ENCODE data around the gene SESN1.

SESN1 gene

DNA sequence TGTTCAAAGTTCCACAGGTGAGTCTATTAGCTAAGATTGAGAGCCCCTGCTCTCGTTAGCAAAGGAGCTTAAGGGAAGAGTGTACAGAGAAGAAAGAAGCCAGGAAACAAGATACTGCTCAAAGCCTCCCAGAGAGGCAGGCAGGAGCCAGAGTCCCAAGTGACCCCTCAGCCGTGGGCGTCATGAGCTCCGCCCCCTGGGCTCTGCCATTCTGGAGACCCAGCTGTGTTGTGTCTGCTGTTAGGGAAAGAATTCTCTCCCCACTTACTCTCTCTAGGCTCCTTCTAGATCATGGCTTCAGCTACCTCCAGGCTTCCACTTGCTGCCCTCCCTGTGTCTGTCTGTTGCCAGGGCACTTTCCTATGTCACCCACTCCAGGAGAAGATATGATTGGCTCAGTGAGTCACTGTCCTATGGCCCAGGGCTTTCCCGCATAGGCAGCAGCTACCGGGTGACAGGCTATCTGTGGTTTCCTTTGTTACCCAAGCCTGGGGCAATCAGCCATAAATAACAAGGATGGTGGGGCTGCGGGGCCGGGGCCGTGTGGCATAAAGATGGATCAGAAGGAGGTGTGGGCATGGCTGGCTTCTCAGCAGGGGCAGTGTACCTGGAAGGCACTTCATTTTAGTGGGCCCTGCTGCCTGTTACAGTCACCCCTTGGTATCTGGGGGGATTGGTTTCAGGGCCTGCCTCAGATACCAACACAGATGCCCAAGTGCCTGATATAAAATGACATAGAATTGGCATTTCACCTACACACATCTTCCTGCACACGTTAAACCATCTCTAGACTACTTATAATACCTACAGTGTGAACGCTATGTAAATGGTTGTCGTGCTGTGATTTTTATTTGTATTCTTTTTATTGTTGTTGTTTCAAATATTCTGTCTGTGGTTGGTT is 127.5 kb downstream of the SESN1 start:
- Histone ChIP-seq H3K9ac (ENCODE audit: low read depth, low read length, poor library complexity) (no peak overlapping the region), H3K14ac (ENCODE audit: low read length) (no peak overlapping the region), H4K8ac (ENCODE audit: low read depth, low read length) (no peak overlapping the region), H3K18ac (ENCODE audit: low read length) (no peak overlapping the region), H3K4me1 (ENCODE audit: control insufficient read depth in 2 of 2, insufficient read depth in 1 of 2, low read depth in 1 of 2, low read length in 2 of 2) (peaks cover 0 to 4% of the 10 kb centered on the region in 2 donors), H2BK120ac (ENCODE audit: low read depth, low read length) (no peak overlapping the region), H3K4me3 (ENCODE audit: low read length in 2 of 2) (no peak overlapping the region), H3K4ac (ENCODE audit: low read length) (no peak overlapping the region), H3K79me1 (ENCODE audit: low read depth, low read length) (no peaks in the 10 kb centered on the region), H2BK5ac (ENCODE audit: low read length) (no peak overlapping the region), H3K23ac (ENCODE audit: low read depth, low read length, poor library complexity) (no peak overlapping the region), H4K91ac (ENCODE audit: low read depth, low read length, poor library complexity) (no peak overlapping the region), H2BK12ac (ENCODE audit: low read length) (no peak overlapping the region), H3K4me2 (ENCODE audit: insufficient read depth, low read length, poor library complexity, severe bottlenecking) (no peak overlapping the region), H2AFZ (ENCODE audit: low read length) (peak overlapping the region; percentile 66), H2AK5ac (ENCODE audit: low read depth, low read length) (peak overlapping the region; percentile 42), H2BK15ac (ENCODE audit: low read length) (no peak overlapping the region), H3K27ac (replicated peaks; ENCODE audit: low read length) (no peak overlapping the region), H3K9me3 (replicated peaks in 1 of 2; ENCODE audit: control insufficient read depth in 2 of 2, insufficient read depth in 1 of 2, low read depth in 1 of 2, low read length in 2 of 2) (no peaks in the 10 kb centered on the region), H3K36me3 (replicated peaks in 1 of 2; ENCODE audit: control insufficient read depth in 2 of 2, insufficient read depth in 2 of 2, low read length in 2 of 2) (no peaks in the 10 kb centered on the region), H3K27me3 (ENCODE audit: control insufficient read depth in 3 of 3, insufficient read depth in 3 of 3, low read depth in 1 of 3, low read length in 3 of 3) (no peaks in the 10 kb centered on the region)
- WGBS, 2 donors (ENCODE audit: extremely low coverage in 2 of 2, insufficient read length in 2 of 2, insufficient replicate concordance in 1 of 2): no CpG with 5 or more reads among the region's 12 CpGs
- DNase-seq (ENCODE audit: low spot score): peak; percentile 46

DNA sequence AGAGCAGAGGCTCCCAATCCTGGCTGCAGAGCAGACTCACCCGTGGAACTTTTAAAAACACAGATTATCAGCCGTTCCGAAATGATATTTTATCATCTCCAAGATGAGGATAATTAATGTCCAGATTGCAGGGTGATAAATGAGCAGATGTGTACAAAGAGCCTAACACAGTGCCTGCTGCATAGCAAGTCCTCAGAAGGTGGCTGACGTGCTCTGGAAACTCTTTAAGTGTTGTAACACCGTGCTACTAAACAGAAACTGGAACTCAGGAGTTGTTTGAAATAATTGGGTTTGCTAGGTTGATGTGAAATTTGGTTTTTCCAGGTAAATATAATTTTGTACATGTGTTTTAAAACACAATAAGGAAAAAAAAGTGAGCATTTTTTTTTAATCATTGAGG is 128.4 kb downstream of the SESN1 start:
- Histone ChIP-seq H3K36me3 (replicated peaks in 1 of 2; ENCODE audit: control insufficient read depth in 2 of 2, insufficient read depth in 2 of 2, low read length in 2 of 2) (no peaks in the 10 kb centered on the region), H2BK120ac (ENCODE audit: low read depth, low read length) (no peak overlapping the region), H3K4me1 (ENCODE audit: control insufficient read depth in 2 of 2, insufficient read depth in 1 of 2, low read depth in 1 of 2, low read length in 2 of 2) (peaks cover 0 to 4% of the 10 kb centered on the region in 2 donors), H2AK5ac (ENCODE audit: low read depth, low read length) (no peak overlapping the region), H2BK5ac (ENCODE audit: low read length) (no peak overlapping the region), H3K14ac (ENCODE audit: low read length) (no peak overlapping the region), H2BK12ac (ENCODE audit: low read length) (no peak overlapping the region), H4K8ac (ENCODE audit: low read depth, low read length) (no peak overlapping the region), H3K27ac (replicated peaks; ENCODE audit: low read length) (no peak overlapping the region), H3K18ac (ENCODE audit: low read length) (no peak overlapping the region), H3K79me1 (ENCODE audit: low read depth, low read length) (no peaks in the 10 kb centered on the region), H3K27me3 (ENCODE audit: control insufficient read depth in 3 of 3, insufficient read depth in 3 of 3, low read depth in 1 of 3, low read length in 3 of 3) (no peaks in the 10 kb centered on the region), H3K4me2 (ENCODE audit: insufficient read depth, low read length, poor library complexity, severe bottlenecking) (no peak overlapping the region), H3K23ac (ENCODE audit: low read depth, low read length, poor library complexity) (no peak overlapping the region), H3K4ac (ENCODE audit: low read length) (no peak overlapping the region), H2AFZ (ENCODE audit: low read length) (no peak overlapping the region), H4K91ac (ENCODE audit: low read depth, low read length, poor library complexity) (no peak overlapping the region), H3K9me3 (replicated peaks in 1 of 2; ENCODE audit: control insufficient read depth in 2 of 2, insufficient read depth in 1 of 2, low read depth in 1 of 2, low read length in 2 of 2) (no peaks in the 10 kb centered on the region), H3K9ac (ENCODE audit: low read depth, low read length, poor library complexity) (no peak overlapping the region), H3K4me3 (ENCODE audit: low read length in 2 of 2) (no peak overlapping the region), H2BK15ac (ENCODE audit: low read length) (no peak overlapping the region)
- WGBS, 2 donors (ENCODE audit: extremely low coverage in 2 of 2, insufficient read length in 2 of 2, insufficient replicate concordance in 1 of 2): no CpG with 5 or more reads among the region's 5 CpGs
- DNase-seq (ENCODE audit: low spot score): no peak

DNA sequence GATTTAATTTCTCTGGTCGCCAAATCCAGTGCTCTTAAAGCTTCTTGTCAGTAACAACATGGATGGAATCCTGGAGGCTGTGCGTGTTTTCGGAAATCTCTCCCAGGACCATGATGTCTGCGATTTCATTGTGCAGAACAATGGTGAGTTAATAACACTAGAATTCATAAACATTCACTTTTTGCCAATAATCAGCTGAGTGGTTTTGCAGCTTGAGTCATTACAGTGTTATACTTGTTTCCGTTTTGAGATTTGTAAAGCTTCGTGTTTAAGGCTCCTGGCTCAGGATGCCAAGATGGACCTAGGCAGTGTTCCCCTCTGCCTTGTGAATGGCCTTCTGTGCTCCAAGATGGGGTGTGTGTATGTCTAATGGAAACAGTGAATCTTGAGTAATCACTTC is 132.7 kb downstream of the SESN1 start:
- Histone ChIP-seq H3K4me3 (ENCODE audit: low read length in 2 of 2) (no peak overlapping the region), H3K27me3 (ENCODE audit: control insufficient read depth in 3 of 3, insufficient read depth in 3 of 3, low read depth in 1 of 3, low read length in 3 of 3) (no peaks in the 10 kb centered on the region), H3K4me2 (ENCODE audit: insufficient read depth, low read length, poor library complexity, severe bottlenecking) (no peak overlapping the region), H2AFZ (ENCODE audit: low read length) (no peak overlapping the region), H3K9me3 (replicated peaks in 1 of 2; ENCODE audit: control insufficient read depth in 2 of 2, insufficient read depth in 1 of 2, low read depth in 1 of 2, low read length in 2 of 2) (no peaks in the 10 kb centered on the region), H3K79me1 (ENCODE audit: low read depth, low read length) (no peaks in the 10 kb centered on the region), H3K23ac (ENCODE audit: low read depth, low read length, poor library complexity) (no peak overlapping the region), H3K14ac (ENCODE audit: low read length) (no peak overlapping the region), H3K9ac (ENCODE audit: low read depth, low read length, poor library complexity) (no peak overlapping the region), H3K18ac (ENCODE audit: low read length) (no peak overlapping the region), H3K27ac (replicated peaks; ENCODE audit: low read length) (no peak overlapping the region), H2AK5ac (ENCODE audit: low read depth, low read length) (no peak overlapping the region), H3K36me3 (replicated peaks in 1 of 2; ENCODE audit: control insufficient read depth in 2 of 2, insufficient read depth in 2 of 2, low read length in 2 of 2) (no peaks in the 10 kb centered on the region), H2BK12ac (ENCODE audit: low read length) (no peak overlapping the region), H2BK120ac (ENCODE audit: low read depth, low read length) (no peak overlapping the region), H4K8ac (ENCODE audit: low read depth, low read length) (no peak overlapping the region), H3K4ac (ENCODE audit: low read length) (no peak overlapping the region), H2BK5ac (ENCODE audit: low read length) (no peak overlapping the region), H3K4me1 (ENCODE audit: control insufficient read depth in 2 of 2, insufficient read depth in 1 of 2, low read depth in 1 of 2, low read length in 2 of 2) (peaks cover 0 to under 1% of the 10 kb centered on the region in 2 donors), H2BK15ac (ENCODE audit: low read length) (no peak overlapping the region), H4K91ac (ENCODE audit: low read depth, low read length, poor library complexity) (no peak overlapping the region)
- WGBS, 2 donors (ENCODE audit: extremely low coverage in 2 of 2, insufficient read length in 2 of 2, insufficient replicate concordance in 1 of 2): no CpG with 5 or more reads among the region's 6 CpGs
- no peak for DNase-seq (ENCODE audit: low spot score)

DNA sequence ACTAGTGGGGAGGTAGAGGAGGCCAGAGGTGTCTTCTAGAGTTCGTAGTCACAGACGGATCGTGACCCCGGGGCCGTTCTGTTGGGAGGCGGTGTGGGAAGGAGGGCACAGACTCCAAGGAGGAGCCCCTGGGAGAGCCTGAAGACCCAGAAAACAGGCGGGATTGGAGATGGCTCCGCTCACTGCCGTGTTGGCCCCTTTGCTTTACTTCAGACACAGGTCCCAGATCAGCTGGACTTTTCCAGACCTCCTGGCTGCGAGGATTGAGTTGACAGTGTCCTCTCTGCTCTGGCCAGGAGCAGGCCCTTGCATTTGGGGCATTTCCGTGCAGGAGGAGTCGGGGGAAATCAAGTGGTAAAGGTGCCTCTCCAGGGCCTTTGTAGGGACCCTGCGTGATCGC is 133.6 kb downstream of the SESN1 start:
- no CpG with 5 or more reads among the region's 14 CpGs for WGBS, 2 donors (ENCODE audit: extremely low coverage in 2 of 2, insufficient read length in 2 of 2, insufficient replicate concordance in 1 of 2)

More for the DNA sequence above, 133.6 kb downstream of the SESN1 start:
- Histone ChIP-seq H3K9me3 (replicated peaks in 1 of 2; ENCODE audit: control insufficient read depth in 2 of 2, insufficient read depth in 1 of 2, low read depth in 1 of 2, low read length in 2 of 2) (no peaks in the 10 kb centered on the region), H3K14ac (ENCODE audit: low read length) (no peak overlapping the region), H2BK5ac (ENCODE audit: low read length) (no peak overlapping the region), H2BK120ac (ENCODE audit: low read depth, low read length) (no peak overlapping the region), H3K9ac (ENCODE audit: low read depth, low read length, poor library complexity) (no peak overlapping the region), H4K91ac (ENCODE audit: low read depth, low read length, poor library complexity) (no peak overlapping the region), H3K4me3 (ENCODE audit: low read length in 2 of 2) (no peak overlapping the region), H3K4ac (ENCODE audit: low read length) (no peak overlapping the region), H3K18ac (ENCODE audit: low read length) (peak overlapping the region; percentile 20), H3K36me3 (replicated peaks in 1 of 2; ENCODE audit: control insufficient read depth in 2 of 2, insufficient read depth in 2 of 2, low read length in 2 of 2) (no peaks in the 10 kb centered on the region), H3K27ac (replicated peaks; ENCODE audit: low read length) (no peak overlapping the region), H3K4me1 (ENCODE audit: control insufficient read depth in 2 of 2, insufficient read depth in 1 of 2, low read depth in 1 of 2, low read length in 2 of 2) (no peaks in the 10 kb centered on the region), H3K27me3 (ENCODE audit: control insufficient read depth in 3 of 3, insufficient read depth in 3 of 3, low read depth in 1 of 3, low read length in 3 of 3) (no peaks in the 10 kb centered on the region), H2AFZ (ENCODE audit: low read length) (no peak overlapping the region), H4K8ac (ENCODE audit: low read depth, low read length) (no peak overlapping the region), H2BK15ac (ENCODE audit: low read length) (no peak overlapping the region), H3K4me2 (ENCODE audit: insufficient read depth, low read length, poor library complexity, severe bottlenecking) (no peak overlapping the region), H3K23ac (ENCODE audit: low read depth, low read length, poor library complexity) (no peak overlapping the region), H3K79me1 (ENCODE audit: low read depth, low read length) (no peaks in the 10 kb centered on the region), H2BK12ac (ENCODE audit: low read length) (no peak overlapping the region), H2AK5ac (ENCODE audit: low read depth, low read length) (no peak overlapping the region)
- DNase-seq (ENCODE audit: low spot score): no peak
